Muscle layer of duodenum (tissue), 2 donors: Measurements from ENCODE around the gene ALG9.
"Not testable (repeated sequence)": the region's sequence is repeated elsewhere in the genome, so short reads cannot be mapped to it uniquely, and the experiment has no call there.

Experiments
- H3K27ac ChIP-seq: one replicate; pipeline ENCODE4 v1.7.0; 2013; ENCODE audit warnings: mild to moderate bottlenecking, low read length
- H3K27me3 ChIP-seq: one replicate; pipeline ENCODE4 v1.7.0; 2013; ENCODE audit warnings: low read depth, mild to moderate bottlenecking, control low read depth, low read length
- H3K36me3 ChIP-seq, 2 donors: one replicate each; pipeline ENCODE4 v1.7.0; 2013; ENCODE audit warnings: low read length in 2 of 2, control low read depth in 1 of 2, mild to moderate bottlenecking in 1 of 2; ENCODE audit not compliant: insufficient read depth in 2 of 2, control insufficient read depth in 1 of 2
- H3K4me1 ChIP-seq, 2 donors: one replicate each; pipeline ENCODE4 v1.7.0; 2013; ENCODE audit warnings: low read length in 2 of 2, mild to moderate bottlenecking in 2 of 2, control low read depth in 1 of 2, moderate library complexity in 1 of 2; ENCODE audit not compliant: insufficient read depth in 2 of 2, control insufficient read depth in 1 of 2
- H3K4me3 ChIP-seq, 2 donors: one replicate each; pipeline ENCODE4 v1.7.0; 2013; ENCODE audit warnings: low read length in 2 of 2, low read depth in 1 of 2, mild to moderate bottlenecking in 1 of 2
- H3K9me3 ChIP-seq, 2 donors: one replicate each; pipeline ENCODE4 v1.7.0; 2013; ENCODE audit warnings: low read length in 2 of 2, control low read depth in 1 of 2, mild to moderate bottlenecking in 1 of 2; ENCODE audit not compliant: control insufficient read depth in 1 of 2
- donor health status: healthy.

The ALG9 gene

GRCh38 chr11:111910676-111911562 is 39.5 kb upstream of the ALG9 start:
- H3K4me3 ChIP-seq = peak overlapping the region; percentile 57 to 60
- no peaks in the 10 kb centered on the region for H3K9me3 ChIP-seq
- H3K4me1 ChIP-seq = peaks cover 0 to 20% of the 10 kb centered on the region in 2 donors
- H3K27me3 ChIP-seq = no peaks in the 10 kb centered on the region
- peaks cover 4 to 39% of the 10 kb centered on the region in 2 donors for H3K36me3 ChIP-seq
- peak overlapping the region; percentile 94 for H3K27ac ChIP-seq

DNA sequence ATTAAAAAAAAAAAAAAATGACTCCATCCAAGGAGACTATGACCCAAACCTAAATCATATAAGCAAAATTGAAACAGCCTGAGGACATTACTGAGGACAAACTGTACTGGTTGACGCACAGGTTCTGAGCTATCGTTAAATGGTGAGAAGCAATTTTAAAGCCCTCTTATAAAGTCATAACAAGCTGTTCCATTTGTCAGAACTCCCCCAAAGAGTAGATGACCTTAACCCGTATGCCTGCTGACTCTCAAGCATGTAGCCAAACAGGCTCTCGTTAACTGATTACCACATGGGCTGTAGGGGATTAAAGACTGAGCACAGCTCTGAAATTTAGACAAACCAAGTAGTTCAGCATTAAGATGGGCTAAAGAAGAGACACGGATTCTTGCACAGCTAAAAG is 38.0 kb upstream of the ALG9 start:
- peaks cover 0 to 17% of the 10 kb centered on the region in 2 donors for H3K4me1 ChIP-seq
- H3K4me3 ChIP-seq = peak overlapping the region; percentile 57 to 60
- peaks cover 4 to 39% of the 10 kb centered on the region in 2 donors for H3K36me3 ChIP-seq
- peak overlapping the region; percentile 94 for H3K27ac ChIP-seq
- H3K9me3 ChIP-seq = no peaks in the 10 kb centered on the region
- H3K27me3 ChIP-seq = no peaks in the 10 kb centered on the region

DNA sequence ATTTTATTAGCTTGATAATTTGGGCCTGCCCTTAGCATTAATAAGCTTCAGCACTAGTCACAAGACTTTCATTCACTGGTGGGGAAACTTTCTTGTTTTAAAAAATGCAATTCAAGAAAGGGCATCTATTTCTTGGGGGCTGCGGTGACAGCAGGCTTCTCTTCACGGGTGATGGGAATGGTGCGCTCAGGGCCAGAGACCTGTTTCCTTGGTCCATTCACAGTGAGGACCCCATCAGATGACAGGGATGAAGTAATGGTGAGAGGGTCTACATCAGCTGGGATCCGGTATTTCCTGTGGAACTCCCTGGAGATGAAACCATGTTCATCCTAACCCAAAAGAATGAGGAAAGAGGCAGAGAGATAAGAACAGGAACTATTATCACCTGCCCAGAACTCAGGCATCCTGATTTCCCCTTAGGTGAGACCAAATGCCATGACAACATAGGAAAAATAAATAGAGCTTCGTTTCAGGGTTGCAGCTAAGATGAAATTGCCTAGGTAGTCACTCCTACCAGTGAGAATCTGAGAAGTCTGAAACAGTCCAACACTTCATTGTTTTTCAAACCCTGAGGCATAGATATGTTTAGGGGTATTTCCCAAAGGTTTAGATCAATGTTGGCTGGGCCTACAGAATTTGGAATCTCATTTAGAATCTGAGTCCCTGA is 37.4 kb upstream of the ALG9 start:
- H3K4me1 ChIP-seq = peaks cover 0 to 14% of the 10 kb centered on the region in 2 donors
- peak overlapping the region in 1 of 2 donors; percentile 60 for H3K4me3 ChIP-seq
- no peaks in the 10 kb centered on the region for H3K27me3 ChIP-seq
- H3K27ac ChIP-seq = peak overlapping the region; percentile 94
- H3K36me3 ChIP-seq = peaks cover 4 to 38% of the 10 kb centered on the region in 2 donors
- no peaks in the 10 kb centered on the region for H3K9me3 ChIP-seq

DNA sequence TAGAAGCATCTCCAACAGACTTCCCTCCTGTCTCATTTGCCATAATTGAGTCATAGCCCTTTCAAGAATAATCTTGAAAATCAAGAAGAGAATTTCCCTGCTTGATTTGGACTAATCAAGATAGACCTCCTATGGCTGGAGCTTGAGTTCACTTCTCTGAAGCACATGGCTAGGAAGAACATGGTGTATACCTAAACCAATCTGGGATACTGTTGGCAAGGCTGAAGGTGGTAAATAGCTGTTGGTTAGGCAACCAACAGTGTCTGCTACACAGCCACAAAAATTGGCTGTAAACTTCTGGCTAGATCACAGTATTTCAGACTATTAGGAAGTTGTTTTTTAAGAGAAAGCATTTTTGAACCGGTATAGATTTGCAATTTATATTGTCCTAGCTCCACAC is 35.3 kb upstream of the ALG9 start:
- H3K36me3 ChIP-seq = peaks cover 4 to 23% of the 10 kb centered on the region in 2 donors
- no peak overlapping the region for H3K4me3 ChIP-seq
- H3K27me3 ChIP-seq = no peaks in the 10 kb centered on the region
- H3K4me1 ChIP-seq = peaks cover 0 to 14% of the 10 kb centered on the region in 2 donors
- no peaks in the 10 kb centered on the region for H3K9me3 ChIP-seq
- H3K27ac ChIP-seq = no peak overlapping the region

DNA sequence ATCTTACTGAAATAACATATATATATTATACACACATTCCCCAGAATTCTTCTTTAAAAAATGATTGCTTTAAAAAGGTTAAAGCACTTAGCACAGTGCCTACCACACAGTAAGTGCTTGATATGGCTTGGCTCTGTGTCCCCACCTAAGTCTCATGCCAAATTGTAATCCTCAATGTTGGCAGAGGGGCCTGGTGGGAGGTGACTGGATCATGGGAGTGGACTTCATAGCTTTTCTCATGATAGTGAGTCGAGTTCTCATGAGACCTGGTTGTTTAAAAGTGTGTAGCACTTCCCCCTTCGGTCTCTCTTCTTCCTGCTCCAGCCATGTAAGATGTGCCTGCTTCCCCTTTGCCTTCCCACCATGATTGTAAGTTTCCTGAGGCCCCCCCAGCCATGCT is 34.0 kb upstream of the ALG9 start:
- Histone ChIP-seq H3K27ac (no peak overlapping the region), H3K4me1 (peaks cover 0 to 5% of the 10 kb centered on the region in 2 donors), H3K4me3 (no peak overlapping the region), H3K9me3 (no peaks in the 10 kb centered on the region), H3K36me3 (peaks cover 4 to 14% of the 10 kb centered on the region in 2 donors), H3K27me3 (no peaks in the 10 kb centered on the region)

GRCh38 chr11:111886844-111887243 is 15.5 kb upstream of the ALG9 start:
- no peak overlapping the region for H3K27ac ChIP-seq
- peaks cover 0 to 3% of the 10 kb centered on the region in 2 donors for H3K36me3 ChIP-seq
- no peaks in the 10 kb centered on the region for H3K4me1 ChIP-seq
- H3K9me3 ChIP-seq = no peaks in the 10 kb centered on the region
- H3K4me3 ChIP-seq = no peak overlapping the region
- no peaks in the 10 kb centered on the region for H3K27me3 ChIP-seq

DNA sequence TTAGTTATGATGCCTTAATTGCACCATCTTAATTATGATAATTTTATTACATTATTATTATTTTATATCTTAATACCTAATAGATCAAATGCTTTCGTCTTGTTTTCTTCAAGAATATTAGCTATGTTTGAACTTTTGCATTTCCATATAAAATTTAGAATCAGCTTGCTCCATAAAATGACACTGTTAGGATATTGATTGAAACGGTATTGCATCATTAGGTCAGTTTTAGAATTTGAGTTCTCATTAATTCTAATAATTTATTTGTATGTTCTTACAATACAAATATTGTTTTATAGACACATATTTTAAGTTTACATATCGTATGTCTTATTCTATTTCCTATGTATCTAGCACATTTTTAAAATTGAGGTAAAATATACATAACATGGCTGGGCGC is 14.7 kb upstream of the ALG9 start:
- H3K27ac ChIP-seq = no peak overlapping the region
- H3K9me3 ChIP-seq = no peaks in the 10 kb centered on the region
- H3K36me3 ChIP-seq = peaks cover 0 to 3% of the 10 kb centered on the region in 2 donors
- no peaks in the 10 kb centered on the region for H3K4me1 ChIP-seq
- no peak overlapping the region for H3K4me3 ChIP-seq
- no peaks in the 10 kb centered on the region for H3K27me3 ChIP-seq

DNA sequence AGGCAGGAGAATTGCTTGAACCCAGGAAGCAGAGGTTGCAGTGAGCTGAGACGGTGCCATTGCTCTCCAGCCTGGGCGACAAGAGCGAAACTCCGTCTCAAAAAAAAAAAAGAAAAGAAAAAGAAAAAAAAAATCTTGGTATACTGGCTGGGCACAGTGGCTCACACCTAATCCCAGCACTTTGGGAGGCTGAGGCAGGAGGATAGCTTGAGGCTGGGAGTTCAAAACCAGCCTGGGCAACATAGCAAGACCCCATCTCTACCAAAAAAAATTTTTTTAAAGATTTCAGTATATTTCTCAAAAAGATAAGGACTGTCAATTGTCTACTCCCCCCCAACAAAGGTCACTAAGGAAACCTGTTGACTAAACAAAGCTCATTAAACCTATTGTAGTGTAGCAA is 13.7 kb upstream of the ALG9 start:
- not testable (repeated sequence) for H3K27me3 ChIP-seq, H3K27ac ChIP-seq, H3K36me3 ChIP-seq, H3K4me3 ChIP-seq, H3K4me1 ChIP-seq, H3K9me3 ChIP-seq

GRCh38 chr11:111882202-111882601 is 10.8 kb upstream of the ALG9 start:
- H3K36me3 ChIP-seq = peaks cover 3% of the 10 kb centered on the region in 2 donors
- no peak overlapping the region for H3K4me3 ChIP-seq
- H3K4me1 ChIP-seq = peaks cover 0 to 5% of the 10 kb centered on the region in 2 donors
- H3K27ac ChIP-seq = no peak overlapping the region
- H3K27me3 ChIP-seq = no peaks in the 10 kb centered on the region
- no peaks in the 10 kb centered on the region for H3K9me3 ChIP-seq

GRCh38 chr11:111879637-111879960 is 8.2 kb upstream of the ALG9 start:
- H3K36me3 ChIP-seq = peaks cover 3 to 12% of the 10 kb centered on the region in 2 donors
- peaks cover 0 to 5% of the 10 kb centered on the region in 2 donors for H3K4me1 ChIP-seq
- H3K27ac ChIP-seq = peak overlapping the region; percentile 93
- H3K4me3 ChIP-seq = peak overlapping the region; percentile 74 to 89
- no peaks in the 10 kb centered on the region for H3K9me3 ChIP-seq
- no peaks in the 10 kb centered on the region for H3K27me3 ChIP-seq

DNA sequence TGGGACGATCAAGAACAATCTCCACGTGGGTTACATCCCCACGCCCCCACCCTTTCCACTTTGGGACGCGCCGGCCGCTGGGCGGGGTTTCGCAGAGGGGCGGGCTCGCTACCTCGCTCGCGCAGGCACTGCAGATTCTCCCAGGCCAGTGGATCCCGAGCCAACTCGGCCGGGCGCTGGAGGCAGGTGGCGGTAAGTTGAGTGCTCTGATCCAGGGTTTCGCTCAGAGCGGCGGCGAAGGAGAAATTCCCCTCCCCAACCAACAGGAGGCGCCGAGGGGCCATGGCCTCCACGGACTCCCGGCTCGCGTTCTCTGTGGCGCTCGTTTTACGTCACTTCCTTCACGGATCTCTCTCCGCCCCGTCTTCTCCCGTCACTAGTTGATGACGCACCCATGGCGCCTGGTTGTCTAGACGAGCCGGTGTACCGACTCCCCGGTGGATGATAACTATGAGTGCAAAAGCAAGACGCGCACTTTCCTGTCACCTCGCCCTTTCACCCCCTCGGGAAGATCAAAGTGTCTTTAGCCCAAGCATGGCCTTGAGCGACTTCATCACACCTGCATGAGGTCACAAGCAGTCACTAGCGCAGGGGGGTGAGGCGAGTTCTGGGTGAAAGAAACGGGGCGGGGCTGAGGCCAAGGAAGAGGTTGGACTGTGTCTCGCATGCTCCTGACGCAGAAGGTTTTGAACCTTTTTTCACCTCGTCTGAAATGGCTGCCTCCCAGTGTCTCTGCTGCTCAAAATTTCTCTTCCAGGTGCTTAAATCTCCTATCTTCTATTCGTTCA is 7.7 kb upstream of the ALG9 start, which contains the start of the genes CFAP68 and FDXACB1:
TSS of gene CFAP68 (plus strand) at position 693 of the 788 bp plus-strand sequence. CDS start at position 713, 20 bp downstream.
TSS of gene FDXACB1 (minus strand) at position 317 of the 788 bp plus-strand sequence. CDS start at position 284, 33 bp downstream.
- Histone ChIP-seq H3K4me1 (peaks cover 0 to 5% of the 10 kb centered on the region in 2 donors), H3K27ac (peak within 1 kb of the TSS; percentile 93), H3K9me3 (no peaks in the 10 kb centered on the region), H3K36me3 (peaks cover 3 to 12% of the 10 kb centered on the region in 2 donors), H3K4me3 (peak within 1 kb of the TSS; percentile 74 to 89), H3K27me3 (no peaks in the 10 kb centered on the region)
